SK-N-DZ (cell line): ENCODE data around the gene SCUBE2. TPM values are rescaled to one million over a fixed set of nuclear protein-coding genes. Genes with fewer than 3 reads are reported as not detected.

Experiments used
- DNase-seq: peaks from one replicate; pipeline ENCODE4 v3.0.0-alpha.2; 2015; ENCODE audit warnings: low spot score
- polyA plus RNA-seq, 2 experiments: library from polyadenylated mRNA; depleted of rRNA; stranded (reverse); fragments of >200 nt; gene quantifications; 2 replicates each; pipeline ENCODE4 v1.2.3, GENCODE V29; 2014

SCUBE2 gene
- 5.8 and 9.1 TPM in 2 replicates for polyA plus RNA-seq (2014; cell fraction: cytosol; rRNA removed)
- 2.0 and 2.3 TPM in 2 replicates for polyA plus RNA-seq (2014; cell fraction: nucleus; rRNA removed)

DNA sequence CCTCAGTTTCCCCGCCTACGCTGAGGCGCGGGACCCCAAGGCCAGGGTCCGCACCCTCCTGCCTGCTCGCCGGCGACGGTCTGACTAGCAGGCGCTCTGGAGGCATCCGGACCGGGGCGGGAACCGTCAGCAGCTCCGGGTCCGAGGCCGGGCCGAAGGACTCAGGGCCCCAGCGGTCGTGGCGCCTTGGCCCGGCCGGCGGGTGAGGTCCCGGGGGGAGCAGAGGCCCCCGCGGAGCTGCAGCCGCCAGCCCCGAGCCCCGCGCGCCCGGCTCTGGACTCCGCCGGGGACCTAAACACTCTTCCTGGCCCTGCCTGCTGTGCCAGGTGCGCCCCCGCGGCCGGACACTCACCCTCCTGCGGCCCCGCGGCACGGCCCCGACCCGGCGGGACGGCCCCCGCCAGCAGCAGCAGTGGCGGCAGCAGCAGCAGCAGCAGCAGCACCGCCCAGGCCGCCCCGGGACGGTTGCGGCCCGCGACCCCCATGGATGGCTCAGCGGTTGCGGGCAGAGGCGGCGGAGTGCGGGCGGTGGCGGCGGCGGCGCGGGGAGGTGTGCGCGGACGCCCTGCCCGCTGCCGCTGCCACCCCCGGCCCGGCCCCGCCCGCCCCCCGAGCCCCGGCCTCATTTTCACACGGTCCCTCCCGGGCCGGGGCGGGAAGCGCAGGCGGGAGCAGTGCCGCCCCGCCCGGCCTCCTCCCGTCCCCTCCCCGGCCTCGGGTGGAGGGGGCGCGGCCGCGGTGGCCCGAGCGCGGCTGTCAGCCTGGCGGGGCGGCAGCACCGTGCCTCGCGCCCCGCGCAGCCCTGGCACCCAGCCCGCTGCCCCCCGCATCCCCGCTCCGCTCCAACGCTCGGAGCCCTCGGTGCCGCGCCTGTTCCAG lies at the start of gene SCUBE2:
Gene SCUBE2, minus strand, starts transcription at position 556 of the 879 bp plus-strand sequence. Its CDS starts 71 bp downstream, at position 485.
- DNase-seq: no peak

- no peak for DNase-seq
Observed at GRCh38 chr11:9141186-9141585, 49.8 kb upstream of the SCUBE2 start.

GRCh38 chr11:9139628-9140357 lies 48.4 kb upstream of the SCUBE2 start:
- no peak for DNase-seq

DNA sequence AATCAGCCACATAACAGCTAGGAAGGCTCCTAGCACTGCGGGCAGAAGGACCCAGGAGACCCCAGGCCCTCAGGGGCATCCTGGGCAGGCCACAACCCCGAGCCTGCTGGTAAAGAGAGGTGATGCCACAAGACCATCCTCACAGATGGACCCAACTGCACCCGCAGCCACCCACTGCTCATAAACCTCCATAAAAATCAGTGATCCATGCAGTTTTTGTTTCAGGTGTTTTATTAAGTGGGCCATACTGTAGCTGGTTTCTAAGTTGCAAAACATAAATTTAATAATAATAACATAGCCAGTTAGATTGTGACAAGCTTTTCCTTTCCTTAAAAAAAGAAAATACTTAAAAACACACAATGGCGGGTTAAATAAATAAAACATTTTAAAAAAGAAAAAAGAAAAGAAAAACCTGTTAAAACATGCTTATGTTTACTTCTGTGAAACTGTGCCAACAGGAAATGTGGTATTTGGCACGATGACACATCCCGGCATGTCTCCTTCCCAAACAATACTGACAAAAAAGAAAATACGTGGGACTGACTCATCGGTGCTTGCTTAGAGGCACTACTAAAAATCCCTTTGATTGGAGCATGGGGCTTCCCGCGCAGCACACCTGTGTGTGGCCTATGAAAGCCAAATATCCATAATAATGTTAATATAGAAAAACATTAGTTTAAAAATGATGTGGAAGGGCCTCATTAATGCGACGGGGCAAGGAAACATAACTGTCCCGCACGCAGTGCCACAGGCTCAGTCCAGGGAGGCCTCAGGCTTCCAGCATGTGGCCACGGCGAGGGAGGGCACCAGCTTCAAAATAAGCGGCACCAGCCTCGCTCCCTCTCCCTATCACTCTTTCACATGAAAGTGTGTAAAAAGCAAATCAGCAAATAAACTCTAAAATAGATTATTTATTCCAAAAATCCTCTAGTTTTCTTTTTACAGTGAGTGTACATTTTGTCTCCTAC lies 47.5 kb upstream of the SCUBE2 start:
- DNase-seq: no peak

GRCh38 chr11:9138133-9138453 lies 46.7 kb upstream of the SCUBE2 start:
- DNase-seq: no peak

DNA sequence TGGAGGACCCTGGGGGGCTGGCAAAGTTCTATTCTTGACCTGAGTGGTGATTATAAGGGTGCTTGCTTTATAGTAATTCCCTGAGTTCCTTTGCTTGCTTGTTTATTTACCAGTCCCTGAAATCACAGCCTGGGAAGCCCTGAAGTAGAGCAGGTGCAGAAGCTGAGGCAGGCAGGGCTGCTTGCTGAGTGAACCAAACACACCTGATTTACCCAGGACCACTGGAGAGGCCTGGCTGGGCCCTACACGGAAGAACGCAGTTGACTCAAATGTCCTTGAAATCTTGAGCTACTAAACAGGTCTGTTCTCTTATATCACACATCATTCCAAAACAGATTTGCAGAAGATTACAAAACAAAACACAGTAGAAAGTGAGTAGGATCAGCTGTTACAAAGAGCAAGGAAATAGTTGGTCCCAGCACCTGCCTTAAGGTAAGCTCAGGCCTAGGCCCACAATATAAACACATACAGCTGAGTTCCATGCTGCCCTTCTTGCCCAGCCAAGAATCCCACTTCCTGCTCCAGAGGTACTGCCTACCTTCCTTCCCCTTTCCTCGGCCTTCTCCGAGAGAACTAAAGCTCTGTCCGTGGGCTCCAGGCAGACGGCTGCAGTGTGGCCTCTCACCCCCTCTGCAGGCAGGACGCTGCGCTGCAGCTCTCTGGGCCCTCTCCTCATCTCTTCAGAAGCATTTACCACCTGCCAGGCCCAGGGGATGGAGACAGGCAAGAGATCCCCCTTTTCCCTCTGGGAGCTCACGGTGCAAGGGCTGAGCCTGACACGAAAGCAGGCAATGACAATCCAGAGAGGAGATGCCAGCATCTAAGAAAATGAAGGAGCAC lies 46.1 kb upstream of the SCUBE2 start:
- peak; percentile 66 for DNase-seq

- no peak for DNase-seq
Observed at GRCh38 chr11:9136741-9137140, 45.3 kb upstream of the SCUBE2 start.

DNA sequence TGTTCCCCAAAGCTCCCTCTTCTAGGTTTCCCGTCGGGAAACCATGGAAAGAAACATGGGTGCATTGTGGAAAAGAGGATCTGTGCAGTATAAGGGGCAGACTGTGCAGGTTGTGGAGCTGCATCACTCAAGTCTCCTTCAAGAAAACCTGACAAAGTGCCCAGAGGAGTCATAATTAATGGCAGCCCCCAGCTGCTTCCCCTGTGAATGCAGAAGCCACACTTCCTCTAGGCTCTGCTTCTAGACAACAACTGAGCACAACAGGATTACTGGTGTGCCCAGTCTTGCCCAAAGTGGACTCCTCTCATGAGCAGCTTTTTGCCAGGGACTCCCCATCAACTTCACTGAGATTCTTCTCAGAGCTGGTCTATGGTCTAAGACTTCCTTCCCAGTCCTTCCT lies 42.6 kb upstream of the SCUBE2 start:
- no peak for DNase-seq

- no peak for DNase-seq
Observed at GRCh38 chr11:9132203-9132878, 40.9 kb upstream of the SCUBE2 start.

GRCh38 chr11:9130297-9130696 lies 38.9 kb upstream of the SCUBE2 start:
- DNase-seq: no peak

DNA sequence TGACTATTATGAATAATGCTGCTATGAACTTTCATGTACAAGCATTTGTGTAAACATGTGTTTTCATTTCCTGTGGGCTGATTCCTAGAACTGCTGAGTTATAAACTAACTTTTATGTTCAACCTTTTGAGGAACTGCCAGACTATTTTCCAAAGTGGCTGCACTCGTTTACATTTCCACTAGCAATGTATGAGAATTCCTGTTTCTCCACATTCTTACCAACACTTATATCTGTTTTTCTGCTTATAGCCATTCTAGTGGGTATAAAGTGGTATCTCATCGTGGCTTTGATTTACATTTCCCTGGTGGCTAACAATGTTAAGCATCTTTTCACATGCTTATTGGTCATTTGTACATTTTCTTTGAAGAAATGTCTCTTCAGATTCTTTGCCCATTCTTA lies 35.2 kb upstream of the SCUBE2 start:
- DNase-seq: no peak

- no peak for DNase-seq
Observed at GRCh38 chr11:9125185-9125886, 33.9 kb upstream of the SCUBE2 start.

DNA sequence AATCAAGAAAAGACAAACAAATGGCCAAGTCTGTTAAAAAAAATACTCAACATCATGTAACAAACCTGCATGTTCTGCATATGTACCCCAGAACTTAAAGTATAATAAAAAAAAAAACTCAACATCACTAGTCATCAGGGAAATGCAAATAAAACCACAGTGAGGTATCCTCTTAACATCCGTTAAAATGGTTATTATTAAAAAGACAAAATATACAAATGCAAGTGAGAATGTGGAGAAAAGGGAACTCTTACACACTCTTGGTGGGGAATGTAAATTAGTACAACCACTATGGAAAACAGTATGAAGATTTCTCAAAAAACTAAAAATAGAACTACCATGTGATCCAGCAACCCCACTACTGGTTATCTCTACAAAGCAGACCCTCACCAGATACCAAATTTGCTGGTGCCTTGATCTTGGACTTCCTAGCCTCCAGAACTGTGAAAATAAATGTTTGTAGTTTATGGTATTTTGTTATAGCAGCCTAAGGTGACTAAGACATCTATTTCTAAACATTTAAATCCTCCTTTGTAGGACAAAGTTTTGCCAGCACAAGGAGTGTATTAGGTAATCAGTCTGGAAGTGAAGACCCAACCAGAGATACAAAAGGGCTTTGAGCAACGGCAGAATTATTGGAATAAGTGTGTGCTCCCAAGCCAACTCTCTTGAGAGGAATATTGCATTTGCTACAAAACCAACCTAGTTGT lies 32.4 kb upstream of the SCUBE2 start:
- DNase-seq: no peak

- no peak for DNase-seq
Observed at GRCh38 chr11:9121469-9121796, 30.0 kb upstream of the SCUBE2 start.

DNA sequence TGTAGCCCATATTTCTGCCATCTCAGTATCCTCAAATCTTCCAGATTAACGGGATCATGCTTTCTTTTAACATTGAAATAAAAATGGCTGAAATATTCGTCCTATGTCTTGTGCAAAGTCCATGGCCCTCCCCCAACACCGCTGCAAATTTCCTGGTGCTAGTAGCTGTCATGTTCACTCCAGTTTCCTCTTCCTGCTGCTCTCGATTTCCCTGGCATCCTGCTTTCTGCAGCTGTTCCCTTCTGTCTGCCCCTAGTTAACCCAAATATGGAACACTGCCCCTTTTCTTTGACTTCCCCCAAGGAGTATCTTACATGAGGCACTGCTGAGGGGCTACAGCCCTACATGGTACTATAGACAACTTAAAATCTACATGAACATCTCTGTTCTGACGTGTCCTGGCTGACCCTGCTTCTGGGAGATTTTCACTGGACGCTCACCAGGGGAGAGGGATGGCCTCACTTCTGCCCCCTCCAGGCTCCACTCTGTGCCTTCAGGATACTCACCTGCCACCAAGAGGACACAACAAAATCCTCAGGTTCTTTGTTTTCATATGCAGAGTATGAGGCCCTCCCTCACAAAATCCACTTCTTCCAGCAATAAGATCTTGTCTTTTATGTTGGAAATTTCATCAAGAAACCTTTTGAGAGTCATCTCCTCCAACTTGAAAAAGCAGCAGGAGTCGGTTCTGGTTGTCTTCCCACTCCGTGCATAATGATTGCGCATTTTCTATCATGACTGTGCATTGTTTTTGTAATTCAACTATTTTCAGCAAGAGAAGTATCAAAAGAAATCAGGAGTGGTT lies 29.5 kb upstream of the SCUBE2 start:
- DNase-seq: no peak

DNA sequence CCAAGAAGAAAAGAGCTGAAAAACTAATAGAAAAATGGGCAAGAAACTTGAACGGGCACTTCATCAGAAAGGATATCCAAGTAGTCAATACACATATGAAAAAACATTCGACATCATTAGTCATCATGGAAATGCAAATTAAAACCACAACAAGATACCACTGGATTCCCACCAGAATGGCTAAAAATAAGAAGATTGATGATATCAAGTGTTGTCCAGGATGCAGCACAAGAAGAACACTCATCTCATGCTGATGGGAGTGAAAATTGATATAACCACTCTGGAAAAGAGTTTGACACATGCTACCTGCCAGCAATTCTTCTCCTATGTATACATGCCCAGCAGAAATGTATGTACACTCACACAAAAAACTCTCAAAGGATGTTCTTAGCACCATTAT lies 26.9 kb upstream of the SCUBE2 start:
- DNase-seq: no peak

GRCh38 chr11:9112075-9112474 lies 20.7 kb upstream of the SCUBE2 start:
- no peak for DNase-seq
